Activated T-helper 17 cell treated with anti-CD3 and anti-CD28 coated beads, Interleukin-2, amount 50 U/mL, for 72 hours (primary cell): ENCODE results near the gene SGK1. TPM values are rescaled to one million over a fixed set of nuclear protein-coding genes. Genes with fewer than 3 reads are reported as not detected.

Experiments used
- ATAC-seq: fragments of 150-1000 bp; cut with Tn5 transposase; replicated peaks from 2 replicates; pipeline ENCODE4 v1.10.0; 2021; ENCODE audit warnings: mild to moderate bottlenecking, moderate library complexity
- H3K27ac Mint-ChIP-seq: one replicate; pipeline ENCODE4 v1.8.0; 2022; ENCODE audit warnings: mixed read lengths
- H3K27me3 Mint-ChIP-seq: one replicate; pipeline ENCODE4 v1.8.0; 2022; ENCODE audit warnings: mixed read lengths
- H3K36me3 Mint-ChIP-seq: one replicate; pipeline ENCODE4 v1.8.0; 2022; ENCODE audit warnings: low read depth, mild to moderate bottlenecking, mixed read lengths
- H3K4me1 Mint-ChIP-seq: one replicate; pipeline ENCODE4 v1.8.0; 2022; ENCODE audit warnings: mixed read lengths
- H3K4me3 Mint-ChIP-seq: one replicate; pipeline ENCODE4 v1.8.0; 2022; ENCODE audit warnings: mild to moderate bottlenecking, mixed read lengths
- H3K9me3 Mint-ChIP-seq: one replicate; pipeline ENCODE4 v1.8.0; 2022; ENCODE audit warnings: mixed read lengths
- total RNA-seq, 2 donors: library from RNA; stranded (reverse); gene quantifications; one replicate each; pipeline ENCODE4 v1.2.3, GENCODE V29; 2022

SGK1 gene
- total RNA-seq, 2 donors from 2014 or later = 29.7 to 51.5 TPM

DNA sequence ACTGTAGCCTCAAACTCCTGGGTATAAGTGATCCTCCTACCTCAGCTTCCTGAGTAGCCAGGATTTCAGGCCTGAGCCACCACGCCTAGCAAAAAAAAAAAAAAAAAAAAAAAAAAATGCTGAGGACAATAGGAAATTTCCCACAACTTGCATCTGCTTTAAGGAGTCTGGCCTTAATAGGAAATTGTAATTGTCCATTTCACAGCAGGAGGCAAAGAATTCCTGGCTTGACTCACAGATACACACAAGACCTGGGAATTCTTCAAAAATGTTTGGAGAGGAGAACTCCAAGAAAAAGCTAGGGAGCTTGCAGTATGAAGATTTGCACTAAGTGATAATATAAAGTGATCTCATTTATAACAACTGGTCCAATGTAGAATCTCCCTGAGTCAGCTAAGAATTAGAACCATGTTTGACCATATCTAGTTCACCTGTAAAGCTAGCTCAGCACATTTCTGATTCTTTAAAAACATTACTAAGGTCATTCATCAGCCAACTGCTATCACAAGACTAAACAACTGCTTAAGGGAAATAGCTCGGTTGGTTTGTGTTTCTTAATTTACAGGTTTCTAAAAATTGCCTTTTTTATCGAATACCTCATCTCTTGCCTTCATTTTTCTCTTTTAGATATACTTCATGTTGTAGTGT, 185.3 kb downstream of the SGK1 start:
- Mint-ChIP-seq H3K27ac (no peak overlapping the region), H3K4me1 (no peaks in the 10 kb centered on the region), H3K9me3 (peaks cover 4% of the 10 kb centered on the region), H3K36me3 (no peaks in the 10 kb centered on the region), H3K4me3 (no peak overlapping the region), H3K27me3 (peaks cover 7% of the 10 kb centered on the region)
- ATAC-seq = no peak

DNA sequence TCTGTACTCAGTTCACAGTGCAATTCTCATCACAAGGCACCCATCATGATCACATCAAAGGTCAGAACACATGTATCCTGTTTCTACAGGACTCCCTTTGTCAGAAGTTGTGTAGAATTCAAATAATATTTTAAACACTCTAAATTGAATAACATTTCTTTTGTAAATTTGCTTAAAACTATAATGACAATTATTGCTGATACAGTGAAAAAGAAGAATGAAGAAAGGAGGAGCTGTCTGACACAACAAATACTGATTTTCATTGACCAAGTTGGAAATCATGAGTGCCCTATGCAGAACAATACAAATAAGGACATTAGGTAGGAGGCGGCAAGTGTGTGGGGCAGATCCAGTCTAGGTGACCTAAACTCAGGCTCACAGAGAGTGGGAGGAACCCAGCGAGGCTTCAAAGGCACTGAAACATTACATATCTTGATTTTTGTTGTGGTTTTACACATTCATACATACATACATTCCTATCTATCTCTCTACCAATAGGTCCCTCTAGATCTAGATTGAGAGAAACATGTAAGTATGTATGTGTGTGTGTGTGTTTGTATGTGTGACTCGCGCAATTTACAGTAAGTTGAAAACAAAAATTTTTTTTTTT, 186.3 kb downstream of the SGK1 start:
- Mint-ChIP-seq H3K27ac (no peak overlapping the region), H3K4me3 (no peak overlapping the region), H3K4me1 (no peaks in the 10 kb centered on the region), H3K27me3 (peaks cover 7% of the 10 kb centered on the region), H3K9me3 (peaks cover 4% of the 10 kb centered on the region), H3K36me3 (no peaks in the 10 kb centered on the region)
- peak; percentile 21 for ATAC-seq

DNA sequence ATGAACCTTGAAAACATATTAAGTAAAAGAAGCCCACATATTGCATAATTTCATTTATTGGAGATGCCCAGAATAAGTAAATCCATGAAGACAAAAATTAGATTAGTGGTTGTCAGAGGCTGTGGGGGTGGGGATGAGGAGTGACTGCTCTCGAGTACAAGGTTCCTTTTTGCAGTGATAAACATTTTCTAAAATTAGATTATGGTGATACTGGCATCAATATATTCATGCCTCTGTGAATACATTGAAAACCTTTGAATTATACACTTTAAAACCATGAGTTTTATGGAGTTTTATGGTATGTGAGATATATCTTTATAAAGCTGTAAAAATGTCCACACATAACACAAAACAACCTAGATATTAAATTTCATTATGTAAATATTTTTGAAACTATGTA, 189.8 kb downstream of the SGK1 start:
- H3K4me3 Mint-ChIP-seq = no peak overlapping the region

DNA sequence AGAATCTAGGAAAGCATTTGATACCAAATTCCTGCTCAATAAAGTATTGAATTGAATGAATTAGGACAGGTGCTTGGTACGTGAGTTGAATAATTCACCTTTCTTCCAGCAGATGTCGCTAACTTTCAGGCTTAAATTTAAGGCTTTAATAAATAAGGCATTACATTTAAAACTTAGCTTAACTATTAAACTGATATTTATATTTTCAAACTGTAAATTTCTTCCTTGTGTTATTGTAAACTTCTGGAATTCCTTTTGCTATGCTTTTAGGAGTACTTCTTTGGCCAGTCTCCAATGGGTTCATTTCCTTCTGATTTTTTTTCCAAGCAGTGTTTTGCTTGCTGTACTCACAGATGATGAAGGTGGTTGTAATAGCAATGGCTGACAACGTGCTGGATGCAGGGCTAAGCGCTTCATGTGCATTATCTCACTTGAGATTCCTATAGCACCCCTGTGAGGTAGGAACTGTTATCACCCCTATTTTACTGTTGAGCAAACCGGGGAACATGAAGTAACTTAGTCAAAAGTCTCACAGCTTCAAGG, 194.2 kb downstream of the SGK1 start:
- Mint-ChIP-seq H3K27me3 (no peaks in the 10 kb centered on the region), H3K27ac (no peak overlapping the region), H3K9me3 (no peaks in the 10 kb centered on the region), H3K4me1 (no peaks in the 10 kb centered on the region), H3K4me3 (no peak overlapping the region), H3K36me3 (no peaks in the 10 kb centered on the region)
- ATAC-seq = peak; percentile 62

More for the DNA sequence above, 189.8 kb downstream of the SGK1 start:
- Mint-ChIP-seq H3K36me3 (no peaks in the 10 kb centered on the region), H3K9me3 (peaks cover 4% of the 10 kb centered on the region), H3K27me3 (peaks cover 3% of the 10 kb centered on the region), H3K27ac (no peak overlapping the region), H3K4me1 (no peaks in the 10 kb centered on the region)
- ATAC-seq = no peak

DNA sequence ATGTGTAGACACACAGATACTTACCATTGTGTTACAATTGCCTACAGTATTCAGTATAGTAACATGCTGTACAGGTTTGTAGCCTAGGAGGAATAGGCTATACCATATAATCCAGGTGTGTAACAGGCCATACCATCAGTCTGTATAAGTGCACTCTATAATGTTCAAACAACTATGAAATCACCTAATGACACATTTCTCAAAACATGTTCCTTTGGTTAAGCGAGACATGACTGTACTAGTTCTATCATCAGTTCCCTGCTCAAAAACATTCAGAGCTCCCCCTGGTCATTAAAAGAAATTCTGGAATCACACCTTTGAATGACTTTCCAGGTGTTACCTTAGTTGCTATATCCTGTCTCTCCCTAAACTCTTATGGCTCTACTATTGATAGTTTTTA, 195.1 kb downstream of the SGK1 start:
- no peak overlapping the region for H3K27ac Mint-ChIP-seq
- no peaks in the 10 kb centered on the region for H3K27me3 Mint-ChIP-seq
- no peaks in the 10 kb centered on the region for H3K4me1 Mint-ChIP-seq
- H3K9me3 Mint-ChIP-seq = no peaks in the 10 kb centered on the region
- ATAC-seq = no peak
- H3K4me3 Mint-ChIP-seq = no peak overlapping the region
- H3K36me3 Mint-ChIP-seq = no peaks in the 10 kb centered on the region

DNA sequence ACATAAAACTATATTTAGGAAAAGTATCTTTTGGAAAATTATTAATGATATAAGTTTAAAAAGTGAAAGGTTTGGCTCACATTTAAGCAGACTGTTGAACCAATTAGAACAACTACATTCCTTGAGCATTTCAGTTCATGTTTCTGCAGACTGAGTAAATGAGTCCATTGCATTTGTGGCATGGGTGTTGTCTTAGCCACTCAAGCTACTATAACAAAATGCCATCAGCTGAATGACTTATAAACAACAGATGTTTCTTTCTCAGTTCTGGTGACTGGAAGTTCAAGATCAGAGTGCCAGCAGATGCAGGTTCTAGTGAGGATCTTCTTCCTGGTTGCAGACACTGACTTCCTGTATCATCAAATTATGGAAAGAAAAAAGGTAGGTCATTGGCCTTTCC, 198.4 kb downstream of the SGK1 start:
- Mint-ChIP-seq H3K27me3 (peaks cover under 1% of the 10 kb centered on the region), H3K27ac (no peak overlapping the region), H3K36me3 (no peaks in the 10 kb centered on the region), H3K4me3 (no peak overlapping the region), H3K4me1 (no peaks in the 10 kb centered on the region), H3K9me3 (no peaks in the 10 kb centered on the region)
- no peak for ATAC-seq
